Body of pancreas (tissue), 4 donors: ENCODE data around the gene STARD8. TPM values are rescaled to one million over a fixed set of nuclear protein-coding genes. Genes with fewer than 3 reads are reported as not detected.
A peak's percentile ranks its signal among the peaks of the same experiment; 100 is the strongest.

Experiments used
- ATAC-seq: fragments of 150-250 bp; one replicate; pipeline ENCODE4 v1.9.1; 2016
- DNase-seq, 4 donors: peaks; one replicate each; pipeline ENCODE4 v3.0.0-alpha.2; 2019
- H3K27ac ChIP-seq, 4 donors: fragments of 200-600 bp; sonication (generic); 1 replicate in 3 of 4; 2 replicates in 1 of 4; pipeline versions ENCODE4 v1.5.1 to v1.6.1; 2016 to 2019; ENCODE audit warnings: mild to moderate bottlenecking in 1 of 4, mixed read lengths in 1 of 4, moderate library complexity in 1 of 4
- H3K27me3 ChIP-seq, 2 donors: fragments of 200-600 bp; sonication (generic); one replicate each; pipeline ENCODE4 v1.6.0; 2016; ENCODE audit warnings: mild to moderate bottlenecking in 1 of 2
- H3K36me3 ChIP-seq, 2 donors: fragments of 200-600 bp; sonication (generic); replicated peaks in 1 of 2; 2 replicates each; pipeline ENCODE4 v1.5.1; 2016; ENCODE audit warnings: low read depth in 2 of 2; ENCODE audit not compliant: insufficient read depth in 1 of 2
- H3K4me1 ChIP-seq: fragments of 200-600 bp; sonication (generic); one replicate; pipeline ENCODE4 v1.6.0; 2016
- H3K4me3 ChIP-seq, 2 donors: fragments of 200-600 bp; sonication (generic); 1 replicate in 1 of 2; 2 replicates in 1 of 2; pipeline ENCODE4 v1.5.1; 2016 to 2019
- H3K9me3 ChIP-seq, 3 donors: fragments of 200-600 bp; sonication (generic); 1 replicate in 2 of 3; 2 replicates in 1 of 3; pipeline ENCODE4 v1.5.1; 2016
- POLR2A ChIP-seq, 3 donors: fragments of 450-650 bp; IDR thresholded peaks; one replicate each; pipeline ENCODE4 v1.6.1; 2016; ENCODE audit warnings: antibody characterized with exemption in 3 of 3, mild to moderate bottlenecking in 2 of 3
- WGBS, 2 donors: methylation state at CpG; one replicate each; pipeline ENCODE4 v1.1.5; 2017; 5-methylcytosine and 5-hydroxymethylcytosine counted together
- intact Hi-C: fragments of 100-400 bp; cut with DNase I; formaldehyde crosslinking; loops from one replicate; pipeline ENCODE4 v1.15.1; 2023
- total RNA-seq, 2 donors: library from RNA; depleted of rRNA; stranded (reverse); fragments of >200 nt; gene quantifications; one replicate each; pipeline ENCODE4 v1.1.0, GENCODE V29; 2016
- TF ChIP-seq, protein P1 (sequence below), 7 experiments: fragments of 450-650 bp in 4 of 7; fragments of 200-600 bp in 3 of 7; sonication (generic) in 3 of 7; IDR thresholded peaks; one replicate each; pipeline ENCODE4 v1.5.1; 2016 to 2019; ENCODE audit warnings: antibody characterized with exemption in 7 of 7

Gene STARD8
- total RNA-seq, 2 donors from 2014 or later = 6.0 to 9.6 TPM

DNA sequence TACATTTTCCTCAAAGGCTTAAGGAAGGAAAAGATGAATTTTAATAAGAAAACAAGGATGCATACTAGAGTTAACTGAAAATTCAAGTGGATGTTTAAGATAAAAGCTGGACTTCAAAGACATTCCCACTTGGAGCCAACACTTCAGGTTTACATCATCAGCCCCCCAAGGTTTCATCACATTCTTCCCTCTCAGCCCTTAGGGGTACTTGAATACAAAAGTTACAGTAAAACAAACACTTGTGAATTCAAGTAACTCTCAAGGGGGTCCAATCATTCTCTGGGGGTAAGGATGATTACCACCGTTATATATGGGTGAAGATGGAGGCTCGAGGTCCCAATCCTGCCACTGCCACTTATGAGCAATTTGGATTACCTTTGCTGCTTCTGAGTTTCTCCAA is 36.1 kb downstream of the STARD8 start:
- intact Hi-C loops = no loop called here
- no peak for TF ChIP-seq POLR2A (IDR thresholded peaks at IDR 0.05)
- TF ChIP-seq, protein P1, sequence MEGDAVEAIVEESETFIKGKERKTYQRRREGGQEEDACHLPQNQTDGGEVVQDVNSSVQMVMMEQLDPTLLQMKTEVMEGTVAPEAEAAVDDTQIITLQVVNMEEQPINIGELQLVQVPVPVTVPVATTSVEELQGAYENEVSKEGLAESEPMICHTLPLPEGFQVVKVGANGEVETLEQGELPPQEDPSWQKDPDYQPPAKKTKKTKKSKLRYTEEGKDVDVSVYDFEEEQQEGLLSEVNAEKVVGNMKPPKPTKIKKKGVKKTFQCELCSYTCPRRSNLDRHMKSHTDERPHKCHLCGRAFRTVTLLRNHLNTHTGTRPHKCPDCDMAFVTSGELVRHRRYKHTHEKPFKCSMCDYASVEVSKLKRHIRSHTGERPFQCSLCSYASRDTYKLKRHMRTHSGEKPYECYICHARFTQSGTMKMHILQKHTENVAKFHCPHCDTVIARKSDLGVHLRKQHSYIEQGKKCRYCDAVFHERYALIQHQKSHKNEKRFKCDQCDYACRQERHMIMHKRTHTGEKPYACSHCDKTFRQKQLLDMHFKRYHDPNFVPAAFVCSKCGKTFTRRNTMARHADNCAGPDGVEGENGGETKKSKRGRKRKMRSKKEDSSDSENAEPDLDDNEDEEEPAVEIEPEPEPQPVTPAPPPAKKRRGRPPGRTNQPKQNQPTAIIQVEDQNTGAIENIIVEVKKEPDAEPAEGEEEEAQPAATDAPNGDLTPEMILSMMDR (IDR thresholded peaks at IDR 0.05) = no peak
- peak overlapping the region in 1 of 4 donors; percentile 28 for H3K27ac ChIP-seq
- H3K27me3 ChIP-seq = no peaks in the 10 kb centered on the region
- WGBS, 2 donors = 80 to 86% methylated on average over 2 of the region's 2 CpGs
- no peaks in the 10 kb centered on the region for H3K36me3 ChIP-seq
- DNase-seq (no peak), ATAC-seq (no peak)
- H3K4me3 ChIP-seq = no peak overlapping the region
- H3K4me1 ChIP-seq = peaks cover 6% of the 10 kb centered on the region
- H3K9me3 ChIP-seq = no peaks in the 10 kb centered on the region

DNA sequence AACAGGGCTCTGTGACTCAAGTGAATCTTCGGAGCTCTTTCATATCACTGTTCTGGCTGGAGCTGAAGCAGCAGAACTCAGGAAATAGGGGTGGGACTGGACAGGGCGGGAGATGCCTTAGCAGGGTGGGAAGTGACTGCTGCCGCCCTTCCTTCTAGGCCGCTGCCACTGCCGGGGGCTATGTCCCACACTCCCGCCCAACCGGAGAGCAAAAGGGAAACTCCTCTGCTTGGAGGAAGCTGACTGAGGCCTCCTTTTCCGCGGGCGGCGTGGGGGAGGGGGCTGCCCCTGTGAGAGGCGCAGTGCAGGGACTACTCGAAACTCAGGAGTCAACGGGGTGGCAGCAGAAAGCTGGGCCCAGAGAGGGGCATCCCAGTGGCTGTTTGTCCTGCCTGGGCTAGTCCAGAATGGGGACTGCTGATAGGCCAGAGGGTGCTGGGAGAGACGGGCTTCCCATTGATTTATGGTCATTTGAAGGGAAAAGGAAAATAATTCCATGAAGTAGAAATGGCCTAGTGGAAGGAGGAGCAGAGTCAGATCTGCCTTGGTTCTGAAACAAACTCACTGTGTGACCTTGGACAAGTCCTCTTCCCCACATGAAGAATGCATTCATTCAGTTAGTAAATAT is 36.9 kb downstream of the STARD8 start:
- peaks cover 6% of the 10 kb centered on the region for H3K4me1 ChIP-seq
- H3K4me3 ChIP-seq = no peak overlapping the region
- TF ChIP-seq POLR2A (IDR thresholded peaks at IDR 0.05) = no peak
- TF ChIP-seq, protein P1 (IDR thresholded peaks at IDR 0.05) = no peak
- ATAC-seq (no peak), DNase-seq (peak in 1 of 4 donors; percentile 48)
- 38 to 78% methylated on average over 4 of the region's 15 CpGs for WGBS, 2 donors
- H3K36me3 ChIP-seq = no peaks in the 10 kb centered on the region
- H3K27ac ChIP-seq = peak overlapping the region in 1 of 4 donors; percentile 28
- H3K27me3 ChIP-seq = no peaks in the 10 kb centered on the region
- intact Hi-C loops = no loop called here
- no peaks in the 10 kb centered on the region for H3K9me3 ChIP-seq

DNA sequence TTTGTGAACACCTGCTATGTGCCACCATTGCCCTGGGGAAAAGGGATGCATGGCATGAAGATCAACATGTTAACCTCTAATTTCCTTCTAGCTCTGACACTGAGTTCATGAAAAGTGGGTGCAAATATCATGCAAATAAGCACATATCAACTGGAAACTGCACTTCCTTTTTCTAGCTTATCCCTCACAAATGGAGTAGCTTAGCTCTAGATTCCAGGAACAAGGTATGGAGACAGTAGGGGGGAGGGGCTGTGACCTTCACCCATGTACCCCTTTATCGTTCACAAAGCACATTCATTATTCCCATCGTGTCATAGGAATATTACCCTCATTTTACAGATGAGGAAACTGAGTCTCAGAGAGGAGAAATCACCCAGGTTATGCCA is 37.4 kb downstream of the STARD8 start:
- no peaks in the 10 kb centered on the region for H3K36me3 ChIP-seq
- ATAC-seq = no peak
- no peak overlapping the region for H3K4me3 ChIP-seq
- peak overlapping the region in 1 of 4 donors; percentile 14 for H3K27ac ChIP-seq
- intact Hi-C loops = no loop called here
- H3K4me1 ChIP-seq = peaks cover 6% of the 10 kb centered on the region
- 68% methylated on average over 2 of the region's 2 CpGs; no CpG with 5 or more reads in 1 of the 2 donors for WGBS, 2 donors
- no peaks in the 10 kb centered on the region for H3K9me3 ChIP-seq
- TF ChIP-seq, protein P1 (IDR thresholded peaks at IDR 0.05) = no peak
- TF ChIP-seq POLR2A (IDR thresholded peaks at IDR 0.05) = no peak
- H3K27me3 ChIP-seq = no peaks in the 10 kb centered on the region
- no peak for DNase-seq

DNA sequence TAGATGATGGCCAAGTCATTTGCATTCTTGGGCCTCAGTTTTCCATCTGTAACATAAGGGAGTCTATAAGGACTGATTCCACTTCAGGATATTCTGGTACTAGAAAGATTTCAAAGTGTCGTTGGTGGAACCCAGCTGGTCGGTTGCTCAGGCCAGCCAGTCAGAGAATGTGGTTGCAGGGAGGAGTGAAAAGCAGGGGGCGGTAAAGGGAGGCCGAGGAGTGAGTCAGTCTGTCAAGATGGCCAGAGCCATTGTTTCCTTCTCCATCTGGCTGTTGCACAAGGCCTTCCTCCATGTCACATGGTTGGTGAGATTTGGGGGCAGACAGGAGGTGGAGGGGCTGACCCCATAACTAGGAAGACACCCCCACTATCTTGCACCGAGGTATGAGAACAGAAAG is 38.2 kb downstream of the STARD8 start:
- Histone ChIP-seq H3K4me3 (no peak overlapping the region), H3K9me3 (no peaks in the 10 kb centered on the region), H3K36me3 (no peaks in the 10 kb centered on the region), H3K27ac (peak overlapping the region in 1 of 4 donors; percentile 39), H3K27me3 (no peaks in the 10 kb centered on the region), H3K4me1 (peaks cover 6% of the 10 kb centered on the region)
- DNase-seq (peak in 1 of 4 donors; percentile 46), ATAC-seq (peak; percentile 24)
- 54 to 58% methylated on average over 5 of the region's 5 CpGs for WGBS, 2 donors
- intact Hi-C loops = no loop called here
- TF ChIP-seq, protein P1 (IDR thresholded peaks at IDR 0.05) = no peak
- no peak for TF ChIP-seq POLR2A (IDR thresholded peaks at IDR 0.05)
